Naive B cell (primary cell): ENCODE results near the gene FOCAD. TPM values are rescaled to one million over a fixed set of nuclear protein-coding genes. Genes with fewer than 3 reads are reported as not detected.
A peak's percentile ranks its signal among the peaks of the same experiment; 100 is the strongest.

ENCODE experiments used
- ATAC-seq, 2 donors: fragments of 150-1000 bp; cut with Tn5 transposase; 2 replicates each; pipeline ENCODE4 v1.10.0; 2021; ENCODE audit warnings: low read depth in 2 of 2, mild to moderate bottlenecking in 2 of 2, moderate library complexity in 2 of 2
- DNase-seq: peaks from one replicate; pipeline ENCODE4 v3.0.0; 2022
- H3K27ac Mint-ChIP-seq, 6 donors: one replicate each; pipeline ENCODE4 v1.8.0; 2020 to 2022; ENCODE audit warnings: mild to moderate bottlenecking in 6 of 6, mixed read lengths in 6 of 6, moderate library complexity in 5 of 6, inconsistent platforms in 2 of 6
- H3K27me3 Mint-ChIP-seq, 3 donors: one replicate each; pipeline ENCODE4 v1.8.0; 2021 to 2022; ENCODE audit warnings: mixed read lengths in 3 of 3, mild to moderate bottlenecking in 1 of 3
- H3K36me3 Mint-ChIP-seq, 2 donors: one replicate each; pipeline ENCODE4 v1.8.0; 2020 to 2022; ENCODE audit warnings: mixed read lengths in 2 of 2, inconsistent platforms in 1 of 2, mild to moderate bottlenecking in 1 of 2
- H3K4me1 Mint-ChIP-seq, 3 donors: one replicate each; pipeline ENCODE4 v1.8.0; 2020 to 2022; ENCODE audit warnings: mixed read lengths in 3 of 3, inconsistent platforms in 1 of 3, mild to moderate bottlenecking in 1 of 3, moderate library complexity in 1 of 3
- H3K4me3 Mint-ChIP-seq, 8 donors: one replicate each; pipeline ENCODE4 v1.8.0; 2020 to 2022; ENCODE audit warnings: mild to moderate bottlenecking in 8 of 8, mixed read lengths in 8 of 8, moderate library complexity in 8 of 8, inconsistent platforms in 2 of 8
- H3K9me3 Mint-ChIP-seq, 7 donors: one replicate each; pipeline ENCODE4 v1.8.0; 2020 to 2022; ENCODE audit warnings: mixed read lengths in 7 of 7, mild to moderate bottlenecking in 5 of 7, inconsistent platforms in 2 of 7, moderate library complexity in 1 of 7
- polyA plus RNA-seq, 6 donors: library from polyadenylated mRNA; unstranded; fragments of 300-500 nt; fragmentation: Illumina TruSeq; gene quantifications; one replicate each; pipeline ENCODE4 v1.2.3, GENCODE V29; 2021; ENCODE audit warnings: low read depth in 6 of 6

FOCAD gene
- polyA plus RNA-seq, 6 donors from 2014 or later, result 3.0 to 9.2 (median 5.5) TPM

DNA sequence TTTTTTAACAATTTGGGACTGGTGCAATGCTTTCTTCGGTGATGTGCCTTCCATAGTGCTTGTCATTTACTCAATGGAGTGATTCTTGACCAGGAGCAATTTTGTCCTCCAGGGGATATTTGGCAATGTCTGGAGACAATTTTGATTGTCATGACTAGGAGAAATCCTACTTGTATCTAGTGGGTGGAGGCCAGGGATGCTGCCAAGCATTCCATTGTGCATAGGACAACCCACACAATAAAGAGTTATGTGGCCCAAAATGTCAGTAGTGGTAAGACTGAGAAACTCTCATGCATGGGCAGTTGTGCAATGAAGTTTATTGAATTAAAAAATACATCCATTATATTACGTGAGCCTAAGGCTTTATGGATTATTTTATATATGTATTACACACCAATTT lies 70.5 kb downstream of the FOCAD start:
- no peak for ATAC-seq
- H3K27ac Mint-ChIP-seq, result peak overlapping the region in 1 of 6 donors; percentile 47
- no peak overlapping the region for H3K4me3 Mint-ChIP-seq
- DNase-seq, result no peak
- H3K27me3 Mint-ChIP-seq, result no peaks in the 10 kb centered on the region
- peaks cover 0 to 4% (median 0%) of the 10 kb centered on the region in 3 donors for H3K4me1 Mint-ChIP-seq
- peaks cover 0 to 5% (median 0%) of the 10 kb centered on the region in 7 donors for H3K9me3 Mint-ChIP-seq
- H3K36me3 Mint-ChIP-seq, result peaks cover 5 to 17% of the 10 kb centered on the region in 2 donors

DNA sequence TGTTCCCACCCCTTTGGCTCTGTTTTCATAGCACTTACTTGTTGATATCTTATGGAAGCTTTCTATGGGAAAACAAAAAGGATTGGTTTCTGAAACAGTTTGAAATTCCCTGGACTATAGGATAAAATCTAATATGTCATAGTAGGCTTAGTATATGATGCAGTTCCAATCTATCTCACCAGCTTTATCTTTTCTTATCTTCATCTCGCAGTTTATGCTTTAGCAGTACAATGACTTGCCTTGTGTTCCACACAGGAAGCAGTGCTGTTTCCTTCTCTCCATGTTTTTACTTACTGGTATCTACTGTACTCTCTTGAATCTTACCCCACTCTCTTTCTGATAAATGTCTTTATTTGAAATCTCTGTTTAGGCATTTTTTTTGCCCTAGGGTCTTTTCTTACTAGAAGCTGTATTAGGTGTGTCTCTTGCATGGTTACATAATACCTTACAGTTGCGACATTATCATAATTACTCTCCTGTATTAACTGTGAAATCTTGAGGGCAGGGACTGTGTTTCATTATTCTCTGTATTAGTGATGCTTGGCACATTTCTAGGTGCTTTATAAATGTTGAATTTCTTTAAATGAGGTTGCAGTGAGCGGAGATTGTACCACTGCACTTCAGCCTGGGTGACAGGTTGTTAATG lies 76.3 kb downstream of the FOCAD start:
- DNase-seq (no peak), ATAC-seq (no peak)
- H3K27me3 Mint-ChIP-seq, result no peaks in the 10 kb centered on the region
- peak overlapping the region in 1 of 6 donors; percentile 24 for H3K27ac Mint-ChIP-seq
- H3K4me1 Mint-ChIP-seq, result peaks cover 0 to 4% (median 0%) of the 10 kb centered on the region in 3 donors
- peaks cover 0 to 2% (median 0%) of the 10 kb centered on the region in 7 donors for H3K9me3 Mint-ChIP-seq
- H3K36me3 Mint-ChIP-seq, result peaks cover 11 to 20% of the 10 kb centered on the region in 2 donors
- H3K4me3 Mint-ChIP-seq, result no peak overlapping the region

- DNase-seq (no peak), ATAC-seq (no peak)
- Mint-ChIP-seq H3K9me3 (peaks cover 0 to 7% (median 3%) of the 10 kb centered on the region in 7 donors), H3K27ac (peak overlapping the region in 1 of 6 donors; percentile 34), H3K4me1 (no peaks in the 10 kb centered on the region), H3K4me3 (no peak overlapping the region), H3K36me3 (peaks cover 25 to 35% of the 10 kb centered on the region in 2 donors), H3K27me3 (no peaks in the 10 kb centered on the region)
Observed at GRCh38 chr9:20770947-20771346, 86.9 kb downstream of the FOCAD start.

DNA sequence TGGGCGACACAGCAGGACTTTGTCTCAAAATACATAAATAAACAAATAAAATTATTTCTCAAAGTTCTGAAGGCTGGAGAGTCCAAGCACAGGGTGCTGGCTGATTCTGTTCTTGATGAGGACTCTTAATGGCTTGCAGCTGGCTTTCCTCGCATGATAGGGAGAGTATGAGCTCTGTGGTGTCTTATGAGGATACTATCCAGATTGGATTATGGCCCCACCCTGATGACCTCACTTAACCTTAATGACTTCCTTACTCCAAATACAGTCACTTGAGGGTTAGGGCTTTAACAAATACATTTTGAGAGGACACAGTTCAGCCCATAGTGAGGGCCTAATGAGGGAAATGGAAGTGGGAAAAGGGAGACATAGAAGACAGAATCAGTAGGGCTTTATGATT lies 87.7 kb downstream of the FOCAD start:
- no peak overlapping the region for H3K27ac Mint-ChIP-seq
- H3K9me3 Mint-ChIP-seq, result peaks cover 0 to 6% (median 0%) of the 10 kb centered on the region in 7 donors
- no peaks in the 10 kb centered on the region for H3K27me3 Mint-ChIP-seq
- H3K4me3 Mint-ChIP-seq, result no peak overlapping the region
- DNase-seq (no peak), ATAC-seq (no peak)
- peaks cover 25 to 29% of the 10 kb centered on the region in 2 donors for H3K36me3 Mint-ChIP-seq
- H3K4me1 Mint-ChIP-seq, result no peaks in the 10 kb centered on the region

- H3K36me3 Mint-ChIP-seq, result peaks cover 16 to 23% of the 10 kb centered on the region in 2 donors
- H3K27ac Mint-ChIP-seq, result no peak overlapping the region
- no peak overlapping the region for H3K4me3 Mint-ChIP-seq
- ATAC-seq (no peak), DNase-seq (no peak)
- H3K27me3 Mint-ChIP-seq, result no peaks in the 10 kb centered on the region
- H3K4me1 Mint-ChIP-seq, result no peaks in the 10 kb centered on the region
- H3K9me3 Mint-ChIP-seq, result peaks cover 0 to 6% (median 0%) of the 10 kb centered on the region in 7 donors
Observed at GRCh38 chr9:20775683-20776082, 91.6 kb downstream of the FOCAD start.

DNA sequence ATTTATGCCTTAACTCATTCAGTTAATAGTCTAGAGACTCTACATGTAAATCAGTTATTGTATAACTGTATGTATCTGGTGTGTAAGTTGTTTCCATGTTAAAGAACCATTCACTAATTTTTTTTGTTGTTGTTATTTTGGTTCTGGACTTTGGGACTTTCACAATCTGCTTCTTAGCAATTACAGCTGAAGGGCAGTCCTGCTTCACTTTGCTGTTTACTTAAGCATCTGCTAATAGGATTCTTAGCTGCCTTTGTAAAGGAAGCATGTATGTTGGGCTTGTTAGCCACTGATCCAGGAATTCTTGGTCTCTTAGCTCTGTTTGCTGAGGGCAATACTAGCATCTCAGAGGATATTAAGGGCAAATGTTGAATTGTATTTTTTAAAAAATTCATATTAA lies 97.0 kb downstream of the FOCAD start:
- Mint-ChIP-seq H3K36me3 (peaks cover 0 to 12% of the 10 kb centered on the region in 2 donors), H3K27me3 (no peaks in the 10 kb centered on the region), H3K9me3 (peaks cover 0 to 2% (median 0%) of the 10 kb centered on the region in 7 donors), H3K4me1 (no peaks in the 10 kb centered on the region), H3K27ac (no peak overlapping the region), H3K4me3 (no peak overlapping the region)
- ATAC-seq, result no peak
- no peak for DNase-seq

- H3K27me3 Mint-ChIP-seq, result no peaks in the 10 kb centered on the region
- peaks cover 0 to 5% of the 10 kb centered on the region in 2 donors for H3K36me3 Mint-ChIP-seq
- no peaks in the 10 kb centered on the region for H3K4me1 Mint-ChIP-seq
- H3K9me3 Mint-ChIP-seq, result peaks cover 0 to 2% (median 0%) of the 10 kb centered on the region in 7 donors
- DNase-seq (no peak), ATAC-seq (no peak)
- H3K27ac Mint-ChIP-seq, result peak overlapping the region in 1 of 6 donors; percentile 6
- H3K4me3 Mint-ChIP-seq, result no peak overlapping the region
Observed at GRCh38 chr9:20782289-20782688, 98.2 kb downstream of the FOCAD start.

DNA sequence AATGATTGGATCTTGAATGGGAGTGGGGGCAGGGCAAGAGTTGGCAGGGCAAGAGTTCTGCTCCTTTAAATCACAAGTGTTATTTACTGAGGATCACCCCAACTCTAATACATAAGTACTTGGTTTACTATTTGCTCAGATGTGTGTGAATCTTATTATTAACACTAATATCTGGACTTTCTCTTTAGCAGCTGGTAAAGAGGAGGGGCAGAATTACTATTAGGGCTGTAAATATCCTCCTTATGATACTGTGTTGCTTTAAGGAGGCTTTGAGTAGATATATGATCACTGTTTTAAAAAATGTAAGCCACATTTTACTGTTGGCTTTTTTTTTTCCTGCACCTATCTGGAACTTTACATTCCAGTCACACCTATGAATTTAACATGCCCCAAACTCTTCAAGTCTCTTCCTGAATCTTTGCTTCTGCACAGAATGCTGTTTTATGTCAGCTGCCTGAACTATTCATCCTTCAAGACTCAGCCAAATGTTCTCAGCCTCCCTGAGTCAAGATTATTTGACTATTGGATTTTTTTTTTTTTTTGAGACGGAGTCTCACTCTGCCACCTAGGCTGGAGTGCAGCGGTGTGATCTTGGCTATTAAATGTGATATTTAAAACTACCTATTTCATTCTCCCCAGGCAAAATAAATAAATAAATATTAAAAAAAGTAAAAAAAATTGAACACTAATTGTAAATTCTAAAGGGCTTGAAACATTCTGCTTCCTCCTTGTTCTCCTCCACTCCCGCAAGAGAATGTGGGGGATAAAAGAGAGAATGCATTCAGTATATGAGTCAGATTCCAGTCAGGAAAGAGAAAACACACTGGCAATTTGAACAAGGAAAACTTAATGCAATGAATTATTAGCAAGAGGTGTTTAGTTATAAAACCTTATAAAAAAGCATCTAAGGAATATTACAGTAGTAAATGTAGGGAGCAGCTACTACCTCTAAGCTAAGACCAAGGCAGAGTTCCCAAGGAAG lies 99.3 kb downstream of the FOCAD start:
- Mint-ChIP-seq H3K27me3 (no peaks in the 10 kb centered on the region), H3K36me3 (peaks cover 0 to 5% of the 10 kb centered on the region in 2 donors), H3K27ac (peak overlapping the region in 2 of 6 donors; percentile 28 to 34), H3K4me1 (no peaks in the 10 kb centered on the region), H3K9me3 (peaks cover 0 to 2% (median 0%) of the 10 kb centered on the region in 7 donors), H3K4me3 (no peak overlapping the region)
- ATAC-seq (no peak), DNase-seq (no peak)

- DNase-seq (no peak), ATAC-seq (no peak)
- no peaks in the 10 kb centered on the region for H3K27me3 Mint-ChIP-seq
- H3K4me3 Mint-ChIP-seq, result no peak overlapping the region
- H3K36me3 Mint-ChIP-seq, result peaks cover 0 to under 1% of the 10 kb centered on the region in 2 donors
- no peaks in the 10 kb centered on the region for H3K4me1 Mint-ChIP-seq
- H3K27ac Mint-ChIP-seq, result no peak overlapping the region
- H3K9me3 Mint-ChIP-seq, result no peaks in the 10 kb centered on the region
Observed at GRCh38 chr9:20784196-20784595, 100.1 kb downstream of the FOCAD start.

DNA sequence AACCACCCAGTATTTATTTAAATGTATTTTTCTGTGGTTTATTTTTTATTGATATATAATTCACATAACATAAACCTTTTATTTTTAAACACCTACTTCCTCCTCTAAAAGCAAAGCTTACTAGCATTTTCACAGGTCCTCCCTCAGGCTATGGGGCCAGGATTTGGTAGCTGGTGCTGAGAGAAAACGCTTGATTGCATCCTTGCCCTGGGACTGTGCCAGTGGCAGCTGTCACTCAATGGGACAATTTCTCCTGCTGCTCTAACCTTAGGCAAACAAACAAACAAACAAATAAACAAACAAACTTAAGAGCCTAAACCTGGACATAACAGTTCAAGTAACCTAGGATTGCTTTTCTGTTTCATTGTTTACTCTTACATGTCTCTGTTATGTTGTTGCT lies 102.7 kb downstream of the FOCAD start:
- ATAC-seq, result no peak
- peaks cover 6 to 13% of the 10 kb centered on the region in 2 donors for H3K36me3 Mint-ChIP-seq
- H3K4me3 Mint-ChIP-seq, result no peak overlapping the region
- H3K9me3 Mint-ChIP-seq, result no peaks in the 10 kb centered on the region
- H3K27me3 Mint-ChIP-seq, result no peaks in the 10 kb centered on the region
- DNase-seq, result no peak
- no peak overlapping the region for H3K27ac Mint-ChIP-seq
- peaks cover 0 to 8% (median 4%) of the 10 kb centered on the region in 3 donors for H3K4me1 Mint-ChIP-seq

DNA sequence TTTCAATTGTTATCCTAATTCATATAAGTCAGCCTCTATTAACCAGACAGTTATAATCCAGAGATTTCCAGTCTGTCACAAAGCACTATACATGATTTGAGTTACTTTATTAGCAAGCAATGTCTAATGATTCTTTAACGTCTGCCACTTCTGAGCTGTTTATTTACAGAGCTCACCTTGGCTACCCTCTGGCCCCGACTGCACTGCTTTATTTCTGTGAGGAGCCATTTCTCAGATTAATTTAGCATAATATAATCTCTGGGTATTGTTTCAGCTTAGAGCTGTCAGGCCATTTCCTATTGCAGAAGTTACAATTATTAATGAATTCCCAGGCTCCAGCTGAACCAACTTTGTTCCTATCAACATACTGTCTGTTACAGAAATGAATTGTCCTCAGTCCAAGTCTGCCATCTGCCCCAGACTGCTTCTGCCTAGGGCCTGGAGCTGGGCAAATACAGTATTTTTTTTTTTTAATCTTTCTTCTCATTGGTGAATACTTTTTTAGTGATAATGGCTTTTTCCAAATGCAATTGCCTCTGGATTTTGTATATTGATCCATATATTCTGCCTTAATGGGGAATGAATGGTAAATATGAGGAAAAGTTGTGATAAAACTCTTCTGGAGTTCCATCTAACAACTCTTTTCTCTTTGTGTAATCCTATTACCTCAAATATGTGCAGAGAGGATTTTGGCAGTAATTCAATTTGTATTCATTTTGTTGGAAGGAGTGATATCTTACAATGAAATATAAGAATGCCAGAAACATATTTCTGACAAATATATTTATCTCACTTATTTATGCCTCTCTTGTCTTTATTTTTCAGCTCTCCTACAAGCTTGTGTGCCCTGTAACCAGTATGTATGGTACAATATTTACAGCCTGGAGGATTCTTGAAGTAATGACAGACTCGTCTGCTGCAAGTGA lies 104.7 kb downstream of the FOCAD start:
- DNase-seq, result no peak
- H3K36me3 Mint-ChIP-seq, result peaks cover 6 to 23% of the 10 kb centered on the region in 2 donors
- no peak overlapping the region for H3K27ac Mint-ChIP-seq
- H3K9me3 Mint-ChIP-seq, result no peaks in the 10 kb centered on the region
- H3K4me1 Mint-ChIP-seq, result peaks cover 0 to 8% (median 4%) of the 10 kb centered on the region in 3 donors
- no peaks in the 10 kb centered on the region for H3K27me3 Mint-ChIP-seq
- no peak for ATAC-seq
- no peak overlapping the region for H3K4me3 Mint-ChIP-seq

DNA sequence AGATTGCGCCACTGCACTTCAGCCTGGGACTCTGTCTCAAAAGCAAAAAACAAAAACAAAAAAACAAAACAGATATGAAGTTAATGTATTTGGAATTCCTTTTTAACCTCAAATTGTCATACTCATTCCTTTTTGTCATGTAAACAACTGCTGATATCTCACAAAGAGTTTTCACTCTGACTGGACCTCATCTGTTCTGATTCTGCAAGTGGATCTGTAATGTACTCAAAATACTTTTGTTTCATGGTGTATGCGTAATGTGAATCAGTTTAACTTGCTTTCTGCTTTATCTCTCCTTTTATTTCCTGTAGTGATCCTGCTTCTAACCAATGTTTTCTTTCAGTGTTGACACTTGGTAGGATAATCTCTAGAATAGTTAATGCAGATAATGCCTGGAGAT lies 106.7 kb downstream of the FOCAD start:
- Mint-ChIP-seq H3K27me3 (no peaks in the 10 kb centered on the region), H3K9me3 (peaks cover 0 to 4% (median 0%) of the 10 kb centered on the region in 7 donors), H3K4me3 (no peak overlapping the region), H3K36me3 (peaks cover 6 to 23% of the 10 kb centered on the region in 2 donors), H3K27ac (no peak overlapping the region), H3K4me1 (peaks cover 0 to 8% (median 4%) of the 10 kb centered on the region in 3 donors)
- DNase-seq (no peak), ATAC-seq (no peak)

- DNase-seq, result no peak
- Mint-ChIP-seq H3K36me3 (peaks cover 6 to 23% of the 10 kb centered on the region in 2 donors), H3K4me3 (no peak overlapping the region), H3K9me3 (peaks cover 0 to 4% (median 0%) of the 10 kb centered on the region in 7 donors), H3K27me3 (no peaks in the 10 kb centered on the region), H3K27ac (no peak overlapping the region), H3K4me1 (peaks cover 0 to 8% (median 4%) of the 10 kb centered on the region in 3 donors)
- no peak for ATAC-seq
Observed at GRCh38 chr9:20791682-20792081, 107.6 kb downstream of the FOCAD start.
